Measurements from ENCODE around the gene PDIA2.

Gene PDIA2

DNA sequence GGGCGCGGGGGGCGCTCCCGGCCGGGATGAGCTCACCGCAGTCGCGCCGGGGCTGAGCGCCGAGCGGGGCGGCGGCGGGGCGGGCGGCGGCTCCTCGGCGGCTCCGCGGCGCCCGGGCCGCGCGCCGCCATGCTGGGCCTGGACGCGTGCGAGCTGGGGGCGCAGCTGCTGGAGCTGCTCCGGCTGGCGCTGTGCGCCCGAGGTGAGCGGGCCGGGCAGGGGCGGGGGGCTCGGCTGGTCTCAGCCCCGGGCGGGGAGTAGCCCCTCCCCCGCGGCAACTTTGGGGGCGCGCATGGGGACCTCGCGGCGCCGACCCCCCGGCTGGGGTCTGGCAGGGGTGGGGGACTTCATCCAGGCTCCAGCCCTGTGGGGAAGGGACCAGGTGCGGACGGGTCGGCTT, 2.4 kb upstream of the PDIA2 start, which contains the start of gene ARHGDIG:
Gene ARHGDIG (plus strand): TSS at position 40 of the 400 bp plus-strand sequence. CDS start 90 bp downstream, at position 130.
- no peak for DNase-seq (ENCODE audit: low spot score)

- DNase-seq (ENCODE audit: low spot score): no peak
Measured at GRCh38 chr16:280991-281659, 1.8 kb upstream of the PDIA2 start.

DNA sequence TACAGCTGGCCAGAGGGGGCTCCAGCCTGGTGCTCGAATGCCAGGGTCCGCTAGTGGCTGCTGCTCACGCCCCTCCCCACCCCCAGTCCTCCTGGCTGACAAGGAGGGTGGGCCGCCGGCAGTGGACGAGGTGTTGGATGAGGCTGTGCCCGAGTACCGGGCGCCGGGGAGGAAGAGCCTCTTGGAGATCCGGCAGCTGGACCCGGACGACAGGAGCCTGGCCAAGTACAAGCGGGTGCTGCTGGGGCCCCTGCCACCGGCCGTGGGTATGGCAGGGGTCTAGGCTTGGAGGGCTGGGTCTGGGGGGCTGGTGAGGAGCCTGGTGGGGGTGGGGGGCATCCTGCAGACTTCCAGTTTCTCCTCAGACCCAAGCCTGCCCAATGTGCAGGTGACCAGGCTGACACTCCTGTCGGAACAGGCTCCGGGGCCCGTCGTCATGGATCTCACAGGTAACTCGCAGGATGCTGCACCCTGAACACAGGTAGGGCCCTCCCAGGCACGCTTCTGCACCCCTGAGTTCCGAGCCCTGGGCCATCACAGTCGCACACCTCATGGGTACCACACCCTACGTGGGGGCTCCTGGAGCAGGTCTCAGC, 1.2 kb upstream of the PDIA2 start:
- DNase-seq (ENCODE audit: low spot score): no peak

DNA sequence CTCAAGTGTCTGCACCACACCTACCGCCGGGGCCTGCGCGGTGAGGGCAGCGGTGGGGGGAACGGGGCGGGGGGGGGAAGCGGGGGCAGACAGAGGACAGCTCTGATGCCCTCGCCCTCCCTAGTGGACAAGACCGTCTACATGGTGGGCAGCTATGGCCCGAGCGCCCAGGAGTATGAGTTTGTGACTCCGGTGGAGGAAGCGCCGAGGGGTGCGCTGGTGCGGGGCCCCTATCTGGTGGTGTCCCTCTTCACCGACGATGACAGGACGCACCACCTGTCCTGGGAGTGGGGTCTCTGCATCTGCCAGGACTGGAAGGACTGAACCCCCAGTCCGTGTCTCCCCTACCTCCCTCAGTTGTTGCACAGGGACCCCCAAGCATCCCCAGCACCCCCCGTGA, 473 bp upstream of the PDIA2 start:
- DNase-seq (ENCODE audit: low spot score): no peak

DNA sequence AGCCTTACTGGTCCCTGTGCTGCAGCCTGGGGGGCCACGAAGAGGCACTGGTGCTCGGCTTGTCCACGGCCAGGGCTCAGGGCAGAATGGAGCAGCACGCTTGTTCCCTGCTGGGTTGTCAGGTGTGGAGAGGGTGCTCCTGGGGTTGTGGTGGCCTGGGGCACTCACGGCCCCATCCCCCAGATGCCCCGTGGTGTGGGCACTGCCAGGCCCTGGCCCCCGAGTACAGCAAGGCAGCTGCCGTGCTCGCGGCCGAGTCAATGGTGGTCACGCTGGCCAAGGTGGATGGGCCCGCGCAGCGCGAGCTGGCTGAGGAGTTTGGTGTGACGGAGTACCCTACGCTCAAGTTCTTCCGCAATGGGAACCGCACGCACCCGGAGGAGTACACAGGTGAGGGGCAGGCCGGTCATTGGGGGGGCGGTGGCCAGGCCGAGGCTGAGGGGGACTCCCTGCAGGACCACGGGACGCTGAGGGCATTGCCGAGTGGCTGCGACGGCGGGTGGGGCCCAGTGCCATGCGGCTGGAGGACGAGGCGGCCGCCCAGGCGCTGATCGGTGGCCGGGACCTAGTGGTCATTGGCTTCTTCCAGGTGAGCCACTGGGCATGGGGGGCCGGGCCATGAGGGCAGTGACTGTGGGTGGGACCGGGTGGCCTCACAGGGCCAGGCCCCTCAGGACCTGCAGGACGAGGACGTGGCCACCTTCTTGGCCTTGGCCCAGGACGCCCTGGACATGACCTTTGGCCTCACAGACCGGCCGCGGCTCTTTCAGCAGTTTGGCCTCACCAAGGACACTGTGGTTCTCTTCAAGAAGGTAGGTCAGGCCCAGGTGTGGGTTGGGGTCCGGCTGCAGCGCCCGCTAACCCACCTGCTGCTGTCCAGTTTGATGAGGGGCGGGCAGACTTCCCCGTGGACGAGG, 1.5 kb downstream of the PDIA2 start:
- DNase-seq (ENCODE audit: low spot score): no peak

- no peak for DNase-seq (ENCODE audit: low spot score)
Measured at GRCh38 chr16:285146-286055, 2.4 kb downstream of the PDIA2 start.

- no peak for DNase-seq (ENCODE audit: low spot score)
Measured at GRCh38 chr16:286491-287297, 3.7 kb downstream of the PDIA2 start.

DNA sequence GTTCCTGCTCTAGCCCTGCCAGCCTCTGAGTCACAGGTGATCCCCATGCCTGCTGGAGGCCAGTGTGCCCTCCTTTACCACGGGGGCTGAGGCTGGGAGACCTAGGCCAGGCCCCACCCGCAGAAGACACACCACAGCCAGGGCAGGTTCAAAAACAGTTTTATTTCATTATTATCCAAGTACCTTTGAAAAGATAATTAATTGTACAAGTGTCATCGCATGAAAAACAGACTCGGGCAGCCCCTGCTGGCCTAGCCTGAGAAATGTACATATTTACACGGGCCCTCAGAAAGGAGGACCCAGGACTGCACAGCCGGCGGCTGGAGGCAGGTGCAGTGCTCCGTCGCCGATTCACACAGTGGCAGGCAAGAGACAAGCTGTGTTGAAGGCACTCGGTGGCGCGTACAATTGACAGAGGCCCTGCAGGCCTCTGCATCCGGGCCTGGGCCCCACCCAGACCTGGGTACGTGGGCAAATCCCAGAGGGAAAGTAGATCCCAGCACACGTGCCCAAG, 4.4 kb downstream of the PDIA2 start:
- no peak for DNase-seq (ENCODE audit: low spot score)

DNA sequence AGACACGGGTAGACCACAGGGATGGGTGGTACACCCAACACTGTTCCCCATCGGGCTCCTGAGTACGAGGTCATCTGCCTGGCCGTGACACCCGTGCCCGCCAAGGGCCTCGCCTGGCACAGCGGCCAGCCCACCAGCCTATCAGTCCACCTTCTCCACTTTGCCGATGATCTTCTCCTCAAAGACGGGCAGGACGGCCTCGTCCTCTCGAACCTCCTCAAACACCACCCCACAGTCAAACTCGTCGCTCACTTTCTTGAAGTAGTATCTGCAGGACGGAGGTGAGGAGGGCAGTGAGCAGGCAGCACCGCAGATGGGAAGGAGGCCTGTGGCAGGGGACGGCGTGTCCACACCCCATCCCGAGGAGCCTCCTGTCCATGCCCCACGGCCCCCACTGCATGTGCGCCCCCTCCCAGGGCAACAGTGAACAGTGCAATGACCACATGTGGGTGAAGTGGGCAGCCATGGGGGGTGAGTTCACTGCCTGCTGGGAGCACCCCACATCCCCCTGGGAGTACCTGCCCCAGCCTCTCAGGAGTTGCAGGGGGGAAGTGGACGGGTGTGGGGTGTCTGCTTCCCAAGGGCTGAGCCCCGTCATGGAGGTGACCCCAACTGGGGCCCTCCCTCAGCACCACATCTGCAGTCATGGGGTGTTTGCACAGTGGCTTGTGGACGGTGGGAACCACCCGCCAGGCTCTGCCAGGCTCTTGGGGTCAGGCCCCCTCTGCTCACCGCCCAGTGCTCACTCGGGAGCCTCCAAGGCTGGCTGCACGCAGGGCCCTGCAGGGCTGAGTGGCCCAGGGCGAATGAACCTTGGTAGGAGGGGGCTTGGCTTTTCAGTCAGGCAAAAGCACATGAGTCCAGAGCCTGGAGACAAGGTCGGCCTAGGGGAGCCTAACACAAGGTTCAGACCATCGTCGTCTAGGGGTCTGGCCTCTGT, 5.3 kb downstream of the PDIA2 start:
- DNase-seq (ENCODE audit: low spot score): no peak

GRCh38 chr16:289395-289997, 6.5 kb downstream of the PDIA2 start:
- no peak for DNase-seq (ENCODE audit: low spot score)

- no peak for DNase-seq (ENCODE audit: low spot score)
Measured at GRCh38 chr16:290015-290680, 7.2 kb downstream of the PDIA2 start.

DNA sequence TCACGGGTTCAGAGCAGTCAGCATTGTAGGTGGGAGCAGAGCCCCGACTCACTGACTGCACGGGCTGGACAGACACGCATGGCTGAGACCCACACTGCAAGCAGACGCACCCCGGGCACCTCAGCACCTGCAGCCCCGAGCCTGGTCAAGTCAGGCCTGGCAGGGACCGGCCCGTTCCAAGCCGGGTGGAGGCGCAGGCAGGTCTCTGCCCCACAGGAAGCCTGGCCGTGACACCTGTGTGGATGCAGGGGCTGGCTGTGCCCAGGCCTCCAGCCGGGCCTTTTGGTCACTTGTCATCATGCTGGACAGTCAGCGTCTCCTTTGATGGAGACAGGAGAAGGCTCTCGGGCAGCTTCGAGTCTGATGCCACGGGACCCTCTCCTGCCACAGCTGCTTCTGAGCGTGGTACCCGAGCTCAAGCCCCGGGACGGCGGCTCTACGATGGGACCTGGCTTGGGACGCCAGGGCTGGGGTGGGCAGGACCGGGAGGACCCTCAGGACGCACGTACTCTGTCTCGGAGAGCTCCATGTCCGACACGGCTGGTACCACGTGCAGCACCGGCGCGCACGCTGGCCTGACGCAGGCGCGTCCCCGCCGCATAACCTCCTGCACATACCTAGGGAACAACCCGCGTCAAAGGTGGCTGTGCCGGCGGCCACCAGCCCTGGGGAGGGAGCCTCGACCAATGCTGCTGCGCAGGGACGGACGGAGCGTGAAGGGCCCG, 7.9 kb downstream of the PDIA2 start:
- no peak for DNase-seq (ENCODE audit: low spot score)

GRCh38 chr16:291539-291938, 8.6 kb downstream of the PDIA2 start:
- no peak for DNase-seq (ENCODE audit: low spot score)

DNA sequence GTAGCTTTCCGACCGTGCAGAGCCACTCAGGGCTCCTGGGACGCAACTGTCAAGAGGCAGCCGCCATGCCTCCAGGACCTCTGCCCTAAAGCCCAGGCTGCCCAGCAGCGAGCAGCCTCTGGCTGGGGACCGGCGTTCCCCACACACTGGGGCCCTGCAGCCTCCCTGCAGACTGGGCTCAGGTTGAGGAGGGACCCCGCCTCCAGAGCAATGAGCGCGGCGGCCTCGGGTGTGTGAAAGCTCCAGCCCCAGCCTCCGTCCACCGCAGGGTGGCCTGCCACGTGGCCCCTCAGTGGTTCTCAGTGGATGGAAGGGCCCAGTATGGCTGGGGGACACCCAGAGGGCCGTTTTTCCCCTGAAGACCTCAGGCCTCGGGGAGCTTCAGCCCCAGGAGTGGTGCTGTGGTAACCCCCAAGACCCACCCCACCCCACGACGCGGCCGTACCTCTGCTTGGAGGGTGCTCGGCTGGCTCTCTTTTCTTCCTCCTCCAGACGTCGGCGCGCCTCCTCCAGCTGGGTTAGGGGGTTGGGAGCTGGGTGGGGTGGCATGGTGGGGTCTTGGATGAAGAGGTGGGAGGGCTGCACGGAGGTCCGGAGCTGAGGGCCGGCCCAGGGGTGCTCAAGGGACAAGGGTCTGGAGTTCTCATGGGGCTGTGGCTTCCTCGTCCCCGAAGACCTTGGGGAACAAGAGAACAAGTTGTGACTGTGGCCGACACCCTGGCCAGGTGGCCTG, 10.2 kb downstream of the PDIA2 start:
- DNase-seq (ENCODE audit: low spot score): no peak

- no peak for DNase-seq (ENCODE audit: low spot score)
Measured at GRCh38 chr16:296276-296675, 13.3 kb downstream of the PDIA2 start.

DNA sequence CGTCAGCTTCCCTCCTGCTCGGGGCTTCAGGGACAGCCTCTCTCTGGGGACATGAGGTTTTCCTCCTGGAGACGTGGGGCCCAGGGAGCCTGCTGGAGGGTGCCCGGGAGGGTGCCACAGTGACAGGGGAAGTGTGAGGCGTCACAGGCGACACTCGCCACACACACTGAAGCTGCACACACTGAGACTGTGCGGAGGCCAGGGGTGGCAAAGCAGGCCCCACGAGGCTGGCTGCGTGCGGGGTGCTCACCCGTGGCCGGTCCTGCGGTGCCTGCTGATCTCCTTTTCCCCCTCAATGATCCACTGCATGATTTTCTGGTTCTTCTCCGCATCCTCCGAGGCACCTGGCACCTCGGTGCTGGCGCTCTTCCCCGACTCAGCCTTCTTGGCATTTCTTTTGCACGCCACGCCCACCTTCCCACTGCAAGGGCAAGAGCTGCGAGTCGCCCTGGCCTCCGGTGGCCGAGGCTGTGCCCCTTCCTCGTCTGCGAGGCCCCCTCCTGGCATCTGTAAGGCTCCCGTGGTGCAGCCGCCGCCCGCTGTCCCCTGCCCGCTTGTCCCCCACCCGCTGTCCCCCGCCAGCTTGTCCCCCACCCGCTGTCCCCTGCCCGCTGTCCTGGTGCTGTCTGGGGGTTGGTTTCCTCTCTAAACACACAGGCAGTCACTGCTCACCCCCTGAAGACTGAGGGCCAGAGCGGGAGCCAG, 14.0 kb downstream of the PDIA2 start:
- DNase-seq (ENCODE audit: low spot score): no peak

GRCh38 chr16:297832-298231, 14.9 kb downstream of the PDIA2 start:
- no peak for DNase-seq (ENCODE audit: low spot score)

Measured in AG08396 (cell line).